ENCODE measurements around the gene SLC25A48.

Gene SLC25A48

DNA sequence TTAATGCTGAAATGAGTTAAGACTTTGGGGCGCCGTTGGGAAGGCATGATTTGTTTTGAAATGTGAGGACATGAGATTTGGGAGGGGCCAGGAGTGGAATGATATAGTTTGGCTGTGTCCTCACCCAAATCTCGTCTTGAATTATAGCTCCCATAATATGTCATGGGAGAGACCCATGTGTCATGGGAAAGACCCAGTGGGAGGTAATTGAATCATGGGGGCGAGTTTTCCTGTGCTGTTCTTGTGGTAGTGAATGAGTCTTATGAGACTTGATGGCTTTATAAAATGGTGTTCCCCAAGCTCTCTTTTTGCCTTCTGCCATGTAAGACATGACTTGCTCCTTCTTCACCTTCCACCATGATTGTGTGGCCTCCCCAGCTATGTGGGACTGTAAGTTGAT, 5.1 kb downstream of the SLC25A48 start:
- Histone ChIP-seq H4K8ac (ENCODE audit: low read depth, low read length) (no peak overlapping the region), H3K9ac (ENCODE audit: low read length) (no peak overlapping the region), H2AK5ac (ENCODE audit: low read length) (no peak overlapping the region), H3K79me1 (ENCODE audit: low read length) (no peaks in the 10 kb centered on the region), H3K4ac (ENCODE audit: low read depth, low read length) (no peak overlapping the region), H3K23ac (ENCODE audit: low read length) (no peak overlapping the region), H2BK12ac (ENCODE audit: low read length) (no peak overlapping the region), H3K18ac (ENCODE audit: low read length) (no peak overlapping the region), H3K4me1 (ENCODE audit: control insufficient read depth in 1 of 2, insufficient read depth in 2 of 2, low read length in 2 of 2) (peaks cover 0 to 5% of the 10 kb centered on the region in 2 experiments), H4K12ac (ENCODE audit: low read depth, low read length) (no peak overlapping the region), H3K27me3 (ENCODE audit: insufficient read depth, low read length) (peaks cover 8% of the 10 kb centered on the region), H4K91ac (ENCODE audit: low read depth, low read length) (no peak overlapping the region), H2BK120ac (ENCODE audit: insufficient read depth, low read length, poor library complexity) (no peak overlapping the region), H3K14ac (ENCODE audit: low read length) (no peak overlapping the region), H3K9me3 (ENCODE audit: insufficient read depth, low read depth, low read length) (peaks cover 6% of the 10 kb centered on the region), H3K79me2 (ENCODE audit: control insufficient read depth, insufficient read depth, low read length, poor library complexity) (no peaks in the 10 kb centered on the region), H3K27ac (ENCODE audit: low read depth, low read length) (no peak overlapping the region), H3K4me2 (ENCODE audit: low read length) (no peak overlapping the region), H3K36me3 (ENCODE audit: control insufficient read depth in 1 of 2, insufficient read depth in 2 of 2, low read length in 2 of 2) (no peaks in the 10 kb centered on the region), H2BK5ac (ENCODE audit: low read depth, low read length, poor library complexity) (no peak overlapping the region), H2AFZ (ENCODE audit: insufficient read depth, low read length, poor library complexity) (no peak overlapping the region), H3K4me3 (ENCODE audit: low read depth, low read length) (no peak overlapping the region)
- WGBS (ENCODE audit: extremely low coverage, insufficient coverage, insufficient read length), result no CpG with 5 or more reads among the region's 4 CpGs
- DNase-seq, result no peak

DNA sequence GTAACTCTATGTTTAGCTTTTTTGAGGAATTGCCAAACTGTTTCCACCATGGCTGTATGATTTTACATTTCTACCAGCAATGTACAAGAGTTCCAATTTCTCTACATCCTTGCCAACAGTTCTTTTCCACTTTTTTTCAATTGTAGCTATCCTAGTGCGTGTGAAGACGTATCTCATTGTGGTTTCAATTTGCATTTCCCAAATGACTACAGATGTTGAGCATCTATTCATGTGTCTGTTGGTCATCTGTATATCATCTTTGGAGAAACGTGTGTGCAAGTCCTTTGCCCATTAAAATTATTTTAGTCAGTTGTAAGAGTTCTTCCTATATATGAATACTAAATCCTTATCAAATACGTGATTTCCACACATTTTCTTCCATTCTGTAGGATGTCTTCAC, 6.5 kb downstream of the SLC25A48 start:
- Histone ChIP-seq H3K79me1 (ENCODE audit: low read length) (no peaks in the 10 kb centered on the region), H3K18ac (ENCODE audit: low read length) (no peak overlapping the region), H2AK5ac (ENCODE audit: low read length) (no peak overlapping the region), H3K9ac (ENCODE audit: low read length) (no peak overlapping the region), H3K4me2 (ENCODE audit: low read length) (no peak overlapping the region), H3K36me3 (ENCODE audit: control insufficient read depth in 1 of 2, insufficient read depth in 2 of 2, low read length in 2 of 2) (no peaks in the 10 kb centered on the region), H2AFZ (ENCODE audit: insufficient read depth, low read length, poor library complexity) (no peak overlapping the region), H4K12ac (ENCODE audit: low read depth, low read length) (no peak overlapping the region), H3K27ac (ENCODE audit: low read depth, low read length) (no peak overlapping the region), H3K4me3 (ENCODE audit: low read depth, low read length) (no peak overlapping the region), H4K91ac (ENCODE audit: low read depth, low read length) (no peak overlapping the region), H3K23ac (ENCODE audit: low read length) (no peak overlapping the region), H3K79me2 (ENCODE audit: control insufficient read depth, insufficient read depth, low read length, poor library complexity) (no peaks in the 10 kb centered on the region), H2BK12ac (ENCODE audit: low read length) (no peak overlapping the region), H3K14ac (ENCODE audit: low read length) (no peak overlapping the region), H3K4ac (ENCODE audit: low read depth, low read length) (no peak overlapping the region), H3K27me3 (ENCODE audit: insufficient read depth, low read length) (no peaks in the 10 kb centered on the region), H3K9me3 (ENCODE audit: insufficient read depth, low read depth, low read length) (peaks cover 6% of the 10 kb centered on the region), H4K8ac (ENCODE audit: low read depth, low read length) (no peak overlapping the region), H3K4me1 (ENCODE audit: control insufficient read depth in 1 of 2, insufficient read depth in 2 of 2, low read length in 2 of 2) (no peaks in the 10 kb centered on the region), H2BK120ac (ENCODE audit: insufficient read depth, low read length, poor library complexity) (no peak overlapping the region), H2BK5ac (ENCODE audit: low read depth, low read length, poor library complexity) (no peak overlapping the region)
- WGBS (ENCODE audit: extremely low coverage, insufficient coverage, insufficient read length), result no CpG with 5 or more reads among the region's 4 CpGs
- no peak for DNase-seq

DNA sequence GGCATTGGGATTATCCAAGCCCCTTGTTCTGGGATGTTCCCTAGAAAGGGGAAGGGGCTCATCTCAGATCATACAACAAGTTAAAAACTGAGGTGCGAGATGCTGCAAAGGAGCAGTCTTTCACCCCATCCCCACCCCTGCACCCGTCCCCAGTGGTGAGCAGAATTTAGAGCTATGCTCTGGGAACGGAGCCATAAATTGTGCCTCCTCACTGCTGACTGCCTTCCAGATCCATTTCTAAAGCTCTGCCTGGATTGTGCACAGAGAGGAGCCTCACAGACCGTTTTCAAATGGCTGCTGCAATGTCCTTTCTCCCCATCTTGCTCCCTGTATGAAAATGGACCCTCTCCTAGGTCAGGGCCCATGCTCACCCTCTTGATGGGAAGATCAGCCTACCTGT, 8.3 kb downstream of the SLC25A48 start:
- no peak overlapping the region for H4K91ac ChIP-seq (ENCODE audit: low read depth, low read length)
- no peaks in the 10 kb centered on the region for H3K27me3 ChIP-seq (ENCODE audit: insufficient read depth, low read length)
- WGBS (ENCODE audit: extremely low coverage, insufficient coverage, insufficient read length), result no CpG with 5 or more reads among the region's 4 CpGs
- H4K12ac ChIP-seq (ENCODE audit: low read depth, low read length), result no peak overlapping the region
- no peaks in the 10 kb centered on the region for H3K4me1 ChIP-seq (ENCODE audit: control insufficient read depth in 1 of 2, insufficient read depth in 2 of 2, low read length in 2 of 2)
- DNase-seq, result no peak
- H3K79me1 ChIP-seq (ENCODE audit: low read length), result no peaks in the 10 kb centered on the region
- H2BK5ac ChIP-seq (ENCODE audit: low read depth, low read length, poor library complexity), result no peak overlapping the region
- H2AFZ ChIP-seq (ENCODE audit: insufficient read depth, low read length, poor library complexity), result no peak overlapping the region
- H3K23ac ChIP-seq (ENCODE audit: low read length), result no peak overlapping the region
- H3K79me2 ChIP-seq (ENCODE audit: control insufficient read depth, insufficient read depth, low read length, poor library complexity), result no peaks in the 10 kb centered on the region
- H2BK12ac ChIP-seq (ENCODE audit: low read length), result no peak overlapping the region
- H2BK120ac ChIP-seq (ENCODE audit: insufficient read depth, low read length, poor library complexity), result no peak overlapping the region
- no peak overlapping the region for H4K8ac ChIP-seq (ENCODE audit: low read depth, low read length)
- H3K36me3 ChIP-seq (ENCODE audit: control insufficient read depth in 1 of 2, insufficient read depth in 2 of 2, low read length in 2 of 2), result no peaks in the 10 kb centered on the region
- no peak overlapping the region for H3K4me2 ChIP-seq (ENCODE audit: low read length)
- H3K4ac ChIP-seq (ENCODE audit: low read depth, low read length), result no peak overlapping the region
- no peak overlapping the region for H3K9ac ChIP-seq (ENCODE audit: low read length)
- H3K9me3 ChIP-seq (ENCODE audit: insufficient read depth, low read depth, low read length), result peaks cover 4% of the 10 kb centered on the region
- no peak overlapping the region for H3K27ac ChIP-seq (ENCODE audit: low read depth, low read length)
- H3K4me3 ChIP-seq (ENCODE audit: low read depth, low read length), result no peak overlapping the region
- no peak overlapping the region for H3K18ac ChIP-seq (ENCODE audit: low read length)
- H2AK5ac ChIP-seq (ENCODE audit: low read length), result no peak overlapping the region
- no peak overlapping the region for H3K14ac ChIP-seq (ENCODE audit: low read length)

DNA sequence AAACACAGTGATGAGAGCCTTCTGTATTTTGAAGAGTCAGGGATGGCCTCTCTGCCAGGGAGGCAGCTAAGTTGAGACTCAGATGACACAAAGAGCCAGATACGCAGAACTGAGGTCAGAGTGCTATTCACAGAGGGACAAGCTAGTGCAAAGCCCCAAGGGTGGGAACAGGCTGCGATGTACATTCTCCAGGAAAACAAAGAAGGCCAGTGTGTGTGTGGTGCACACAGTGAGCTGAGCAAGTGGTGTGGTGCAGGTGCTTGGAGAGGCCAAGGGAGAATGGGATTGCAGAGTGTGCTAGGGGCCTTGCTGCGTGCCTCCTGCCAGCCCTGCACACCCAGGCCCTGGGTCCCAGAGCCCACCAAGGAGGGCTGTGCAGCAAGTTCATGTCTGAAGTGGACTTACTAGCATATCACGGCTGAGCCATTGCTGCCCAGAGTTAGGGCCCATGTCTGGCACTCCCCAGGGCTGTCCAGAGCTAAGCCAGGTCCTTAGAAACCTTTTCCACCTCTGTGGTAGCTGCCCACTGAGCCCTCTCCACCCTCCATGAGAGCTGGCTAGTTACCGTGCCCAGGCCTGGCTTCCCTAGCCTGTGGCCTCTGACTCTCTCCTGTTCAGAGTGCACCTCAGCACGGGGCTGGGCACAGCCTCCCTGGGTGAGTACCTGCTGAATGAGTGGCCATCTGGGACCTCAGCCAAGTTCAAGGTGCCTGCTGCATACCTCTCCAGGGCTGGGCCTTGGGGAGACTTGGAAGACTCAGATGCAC, 9.3 kb downstream of the SLC25A48 start:
- no peak overlapping the region for H3K9ac ChIP-seq (ENCODE audit: low read length)
- H3K4ac ChIP-seq (ENCODE audit: low read depth, low read length), result no peak overlapping the region
- H3K79me2 ChIP-seq (ENCODE audit: control insufficient read depth, insufficient read depth, low read length, poor library complexity), result no peaks in the 10 kb centered on the region
- H2AK5ac ChIP-seq (ENCODE audit: low read length), result no peak overlapping the region
- H2BK120ac ChIP-seq (ENCODE audit: insufficient read depth, low read length, poor library complexity), result no peak overlapping the region
- H3K36me3 ChIP-seq (ENCODE audit: control insufficient read depth in 1 of 2, insufficient read depth in 2 of 2, low read length in 2 of 2), result no peaks in the 10 kb centered on the region
- no peak for DNase-seq
- H3K23ac ChIP-seq (ENCODE audit: low read length), result no peak overlapping the region
- H3K4me2 ChIP-seq (ENCODE audit: low read length), result no peak overlapping the region
- no peak overlapping the region for H4K12ac ChIP-seq (ENCODE audit: low read depth, low read length)
- H3K9me3 ChIP-seq (ENCODE audit: insufficient read depth, low read depth, low read length), result peaks cover 3% of the 10 kb centered on the region
- H3K79me1 ChIP-seq (ENCODE audit: low read length), result no peaks in the 10 kb centered on the region
- no CpG with 5 or more reads among the region's 6 CpGs for WGBS (ENCODE audit: extremely low coverage, insufficient coverage, insufficient read length)
- H3K27me3 ChIP-seq (ENCODE audit: insufficient read depth, low read length), result no peaks in the 10 kb centered on the region
- H4K91ac ChIP-seq (ENCODE audit: low read depth, low read length), result no peak overlapping the region
- no peak overlapping the region for H3K14ac ChIP-seq (ENCODE audit: low read length)
- H3K18ac ChIP-seq (ENCODE audit: low read length), result no peak overlapping the region
- H2BK5ac ChIP-seq (ENCODE audit: low read depth, low read length, poor library complexity), result no peak overlapping the region
- H3K4me3 ChIP-seq (ENCODE audit: low read depth, low read length), result no peak overlapping the region
- H4K8ac ChIP-seq (ENCODE audit: low read depth, low read length), result no peak overlapping the region
- H3K27ac ChIP-seq (ENCODE audit: low read depth, low read length), result no peak overlapping the region
- H3K4me1 ChIP-seq (ENCODE audit: control insufficient read depth in 1 of 2, insufficient read depth in 2 of 2, low read length in 2 of 2), result no peaks in the 10 kb centered on the region
- H2AFZ ChIP-seq (ENCODE audit: insufficient read depth, low read length, poor library complexity), result no peak overlapping the region
- no peak overlapping the region for H2BK12ac ChIP-seq (ENCODE audit: low read length)
